Stomach (tissue), 4 donors: ENCODE data around the gene STMN1.

Experiments
- CTCF ChIP-seq, 7 experiments: fragments of 450-650 bp in 4 of 7; fragments of 200-600 bp in 3 of 7; sonication (generic) in 3 of 7; IDR thresholded peaks; one replicate each; pipeline ENCODE4 v1.5.1; 2016 to 2019; ENCODE audit warnings: antibody characterized with exemption in 7 of 7, control low read depth in 2 of 7, mild to moderate bottlenecking in 1 of 7
- EP300 ChIP-seq: sonication (generic); formaldehyde crosslinking; IDR thresholded peaks from one replicate; pipeline ENCODE4 v1.6.1; 2017; ENCODE audit warnings: antibody characterized with exemption

- TF ChIP-seq CTCF (IDR thresholded peaks at IDR 0.05) (no peak), EP300 (no peak)
Measured at GRCh38 chr1:25909040-25909439, 2.8 kb upstream of the STMN1 start.
